Hepatocyte (in vitro differentiated cells): ENCODE data around the gene HDGFL2.

ENCODE experiments used
- CTCF ChIP-seq: fragments of 200-600 bp; sonication (generic); IDR thresholded peaks from 2 replicates; pipeline ENCODE4 v1.5.1; 2016; ENCODE audit warnings: antibody characterized with exemption, mild to moderate bottlenecking; ENCODE audit not compliant: poor library complexity
- EZH2 ChIP-seq: fragments of 200-600 bp; sonication (generic); IDR thresholded peaks from 2 replicates; pipeline ENCODE4 v1.6.1; 2016; ENCODE audit warnings: antibody characterized with exemption, mild to moderate bottlenecking, borderline replicate concordance
- EZH2phosphoT487 ChIP-seq: fragments of 200-600 bp; sonication (generic); IDR thresholded peaks from one replicate; pipeline ENCODE4 v1.6.1; 2018; ENCODE audit warnings: antibody characterized with exemption, mild to moderate bottlenecking, low read depth, moderate library complexity; ENCODE audit not compliant: unreplicated experiment, severe bottlenecking

DNA sequence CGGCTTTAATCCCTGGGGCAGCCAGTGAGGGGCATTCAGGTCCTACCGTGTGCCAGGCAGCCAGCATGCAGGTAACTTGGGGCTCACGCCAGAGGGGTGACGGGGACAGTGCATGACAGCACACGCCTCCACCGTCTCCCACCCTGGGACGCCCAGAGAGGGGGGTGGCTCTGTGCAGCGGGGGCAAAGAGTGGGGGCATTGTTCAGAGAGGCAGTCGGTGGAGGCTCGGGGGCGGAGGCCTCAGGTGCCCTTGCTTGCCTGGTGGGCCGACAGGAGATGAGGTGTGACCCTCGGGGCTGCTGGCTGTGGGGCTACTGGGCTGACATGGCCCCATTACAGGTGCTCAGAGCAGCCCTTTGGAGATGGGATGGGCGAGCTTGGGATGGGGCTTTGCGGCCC lies 27.8 kb downstream of the HDGFL2 start:
- TF ChIP-seq CTCF (no peak), EZH2 (no peak), EZH2phosphoT487 (no peak)
